Stimulated activated CD4-positive, alpha-beta T cell treated with anti-CD3 and anti-CD28 coated beads, Interleukin-2, amount 100 ng/mL, for 4 hours (primary cell): ENCODE measurements around the gene PAPOLB.

ENCODE experiments used
- DNase-seq: peaks from one replicate; pipeline ENCODE4 v3.0.0-alpha.2; 2020; ENCODE audit warnings: low read depth

The PAPOLB gene

GRCh38 chr7:4878336-4879335 is 16.8 kb upstream of the PAPOLB start:
- DNase-seq, result no peak

DNA sequence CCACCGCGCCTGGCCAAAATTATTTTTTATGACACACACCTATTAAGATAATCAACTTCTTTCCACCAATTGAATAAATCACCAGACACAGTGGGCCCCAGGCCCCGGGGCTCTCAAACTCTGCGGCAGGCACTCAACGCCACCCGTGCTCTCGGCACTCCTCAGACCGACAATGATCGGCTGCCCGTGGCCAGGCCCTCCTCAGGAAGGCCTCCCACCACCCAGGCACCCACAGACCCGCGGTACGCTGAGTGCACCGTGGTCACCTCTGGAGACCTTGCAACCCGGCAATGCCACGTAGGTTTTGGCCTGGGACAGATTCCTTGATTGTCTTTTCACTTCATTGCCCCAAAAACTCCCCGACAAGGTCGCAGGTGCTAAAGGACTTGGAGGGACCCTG is 14.8 kb upstream of the PAPOLB start:
- no peak for DNase-seq

- DNase-seq, result no peak
Measured at GRCh38 chr7:4875391-4875790, 13.6 kb upstream of the PAPOLB start.

- DNase-seq, result no peak
Measured at GRCh38 chr7:4873071-4873944, 11.5 kb upstream of the PAPOLB start.

- no peak for DNase-seq
Measured at GRCh38 chr7:4871930-4872675, 10.3 kb upstream of the PAPOLB start.

- no peak for DNase-seq
Measured at GRCh38 chr7:4871056-4871680, 9.3 kb upstream of the PAPOLB start.

DNA sequence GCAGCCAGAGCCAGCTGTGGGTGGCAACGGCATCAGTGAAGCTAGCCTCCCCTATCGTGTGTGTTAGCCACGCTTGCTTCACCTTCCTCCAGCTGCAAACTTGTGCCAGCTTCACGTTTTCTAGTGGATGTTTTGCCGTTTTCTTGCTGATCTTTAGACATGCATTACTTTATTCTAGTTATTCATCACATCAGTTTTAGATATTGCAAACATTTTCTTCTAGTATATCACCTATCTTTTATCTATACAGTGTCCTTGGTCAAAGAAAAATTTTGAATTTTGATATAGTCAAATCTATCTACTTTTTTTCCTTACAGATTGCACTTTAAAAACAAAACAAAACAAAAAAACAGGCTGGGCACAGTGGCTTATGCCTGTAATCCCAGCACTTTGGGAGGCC is 6.7 kb upstream of the PAPOLB start:
- no peak for DNase-seq

DNA sequence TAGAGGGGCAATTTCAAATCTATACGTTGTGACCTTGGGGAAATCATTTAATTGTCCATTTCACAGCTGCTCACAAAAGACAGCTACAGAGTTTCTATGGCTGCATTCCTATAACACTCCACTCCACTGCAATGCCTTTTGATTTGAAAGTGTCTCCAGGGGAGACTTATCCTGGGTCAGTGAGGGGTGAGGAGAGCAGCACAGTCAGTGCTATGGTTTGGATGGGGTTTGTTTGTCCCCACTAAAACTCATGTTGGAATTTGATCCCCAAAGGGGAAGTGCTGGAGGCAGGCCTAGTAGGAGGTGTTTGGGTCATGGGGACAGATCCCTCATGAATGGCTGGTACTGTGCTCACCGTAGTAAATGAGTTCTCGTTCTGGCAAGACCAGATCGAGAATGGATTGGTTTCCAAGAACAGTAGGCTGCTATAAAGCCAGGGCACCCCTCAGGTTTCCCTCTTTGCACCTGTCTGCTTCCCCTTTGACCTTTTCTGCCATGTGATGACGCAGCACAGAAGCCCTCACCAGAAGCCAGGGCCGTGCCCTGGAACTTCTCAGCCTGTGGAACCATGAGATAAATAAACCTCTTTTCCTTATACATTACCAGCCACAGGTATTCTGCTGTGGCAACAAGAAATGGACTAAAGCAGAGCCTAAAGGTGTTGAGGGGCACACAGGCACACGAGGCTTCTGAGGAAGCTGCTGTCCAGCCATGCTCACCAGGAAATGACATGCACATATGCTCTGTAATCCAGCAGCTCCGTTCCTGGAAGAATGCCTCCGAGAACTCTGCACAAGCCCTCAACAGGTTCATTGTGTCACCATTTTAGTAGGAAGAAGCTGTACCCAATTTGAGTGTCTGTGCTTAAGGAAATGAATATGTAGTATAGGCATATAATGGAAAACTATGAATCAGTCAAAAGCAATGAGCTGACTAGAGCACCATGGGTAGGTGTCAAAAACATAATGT is 5.0 kb upstream of the PAPOLB start:
- no peak for DNase-seq

- no peak for DNase-seq
Measured at GRCh38 chr7:4862156-4862555, 326 bp upstream of the PAPOLB start.

GRCh38 chr7:4861227-4861626 is 603 bp downstream of the PAPOLB start:
- no peak for DNase-seq

GRCh38 chr7:4857189-4857588 is 4.6 kb downstream of the PAPOLB start:
- no peak for DNase-seq

GRCh38 chr7:4856336-4857057 is 5.3 kb downstream of the PAPOLB start:
- DNase-seq, result no peak

DNA sequence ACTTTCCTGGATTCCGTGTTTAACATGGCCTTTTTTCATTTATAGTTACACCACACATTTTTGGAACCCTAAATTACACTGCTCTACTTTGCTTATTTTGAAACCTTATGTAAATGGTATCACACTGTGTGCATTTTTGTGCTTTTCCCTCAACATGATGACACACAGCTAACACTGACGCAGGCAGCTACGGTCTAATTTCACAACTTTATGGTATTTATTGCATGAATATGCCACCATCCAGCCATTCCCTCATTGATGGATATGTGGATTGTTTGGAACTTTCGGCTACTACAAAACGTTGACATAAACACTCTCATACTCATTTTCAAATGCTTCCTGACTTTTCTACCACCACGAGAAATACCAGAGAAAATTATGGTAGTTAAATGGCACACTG is 6.9 kb downstream of the PAPOLB start:
- DNase-seq, result no peak

DNA sequence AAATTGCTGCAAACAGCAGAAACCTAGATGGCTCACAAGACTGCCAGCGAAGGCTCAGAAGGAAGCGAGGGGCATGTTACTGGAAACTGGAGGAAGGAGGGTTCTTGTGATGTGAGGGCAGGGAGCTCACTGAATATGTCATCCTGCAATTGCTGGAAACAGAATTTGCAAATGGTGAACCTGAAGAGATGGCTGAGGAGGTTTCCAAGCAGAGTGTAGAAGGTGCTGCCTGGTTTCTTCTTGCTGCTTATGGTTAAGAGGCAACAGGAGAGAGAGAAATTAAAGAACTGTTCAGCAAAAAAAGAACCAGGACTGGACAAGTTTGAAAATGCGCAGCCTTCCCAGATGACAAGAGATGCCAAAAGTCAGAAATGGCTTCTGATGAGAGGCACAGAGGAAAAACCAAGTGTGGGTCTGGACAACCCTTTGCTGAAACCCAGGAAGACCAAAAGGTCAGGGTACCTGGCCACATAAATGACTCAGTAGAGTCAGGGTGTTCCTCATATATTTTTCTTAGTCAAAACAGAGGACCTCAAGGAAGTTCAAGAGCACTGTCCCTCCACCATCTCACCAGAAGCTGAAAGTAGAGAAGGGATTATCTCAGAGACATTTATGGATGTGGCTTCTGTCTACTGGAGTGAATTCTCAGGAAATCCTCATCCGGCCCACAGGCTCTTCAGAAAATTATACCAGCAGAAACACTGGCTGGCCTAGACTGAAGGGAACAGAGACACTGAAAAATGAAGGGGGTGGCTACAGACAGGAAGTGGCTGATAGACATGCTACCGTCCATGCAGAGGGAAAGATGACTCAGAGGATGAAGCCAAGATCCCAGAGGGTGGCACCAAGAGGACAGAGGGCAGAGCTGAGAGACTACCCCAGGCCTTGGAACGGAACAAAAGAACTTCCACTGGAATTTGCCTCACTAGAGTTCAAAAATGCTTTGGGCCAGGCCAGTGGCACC is 10.1 kb downstream of the PAPOLB start:
- no peak for DNase-seq

DNA sequence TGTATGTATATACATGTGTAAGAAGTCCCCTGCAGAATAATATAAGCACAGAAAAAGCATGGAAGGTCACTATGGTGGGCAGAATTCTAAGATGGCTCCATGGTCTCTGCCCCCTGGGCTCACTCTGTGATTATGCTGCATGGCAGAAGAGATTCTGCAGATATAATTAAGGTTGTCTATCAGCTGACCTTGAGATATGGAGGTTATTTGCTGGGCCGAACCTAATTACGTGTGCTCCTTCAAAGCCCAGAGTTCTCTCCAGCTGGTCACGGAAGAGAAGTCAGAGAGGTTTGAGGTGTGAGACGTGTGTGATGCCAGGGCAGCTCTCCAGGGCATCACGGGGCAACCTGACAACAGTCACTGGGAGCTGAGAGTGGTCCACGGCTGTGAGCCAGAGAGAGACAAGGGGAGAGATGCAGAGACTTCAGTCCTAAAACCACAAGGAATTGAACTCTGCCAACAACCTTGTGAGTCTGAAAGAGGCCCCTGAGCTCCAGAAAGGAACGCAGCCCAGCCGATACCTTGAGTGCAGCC is 11.5 kb downstream of the PAPOLB start:
- DNase-seq, result no peak

- DNase-seq, result no peak
Measured at GRCh38 chr7:4849390-4849789, 12.4 kb downstream of the PAPOLB start.

- no peak for DNase-seq
Measured at GRCh38 chr7:4845740-4846142, 16.1 kb downstream of the PAPOLB start.

DNA sequence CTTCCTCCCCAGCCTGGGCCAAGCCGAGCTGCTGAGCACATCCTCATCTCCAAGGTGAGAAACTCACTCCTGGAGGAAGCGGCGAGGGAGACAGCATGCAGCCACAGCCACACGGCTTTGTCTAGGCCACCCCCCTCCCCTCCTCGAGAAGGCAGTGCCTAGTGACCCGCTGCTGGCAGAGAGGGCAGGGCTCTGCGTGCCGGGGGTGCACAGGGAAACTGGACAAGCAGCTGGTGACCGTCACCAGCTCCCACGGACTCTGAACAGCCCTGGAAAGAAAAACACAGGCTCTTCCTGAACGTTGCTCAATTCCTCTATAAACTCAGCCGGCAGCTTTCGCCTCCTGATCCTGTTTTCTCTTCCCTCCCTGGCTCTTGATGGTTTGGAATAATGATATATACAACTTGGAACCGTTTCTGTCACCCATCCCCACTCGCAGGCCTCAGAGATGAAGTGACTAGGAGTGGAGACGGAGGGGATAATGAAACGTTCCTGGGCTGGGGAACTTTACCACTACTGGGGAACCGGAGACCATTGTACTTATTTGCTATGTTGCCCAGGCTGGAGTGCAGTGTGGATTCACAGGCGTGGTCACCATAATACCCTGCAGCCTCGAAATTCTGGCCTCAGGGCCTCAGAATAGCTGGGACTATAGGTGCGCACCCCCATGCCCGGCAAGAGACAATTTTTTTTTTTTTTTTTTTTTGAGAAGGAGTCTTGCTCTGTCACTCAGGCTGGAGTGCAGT is 19.3 kb downstream of the PAPOLB start:
- no peak for DNase-seq
